ENCODE measurements around the gene ZBP1.

GRCh38 chr20:57586943-57587277, 33.3 kb downstream of the ZBP1 start:
- no peak for TF ChIP-seq CTCF (IDR thresholded peaks at IDR 0.05)
- no peak for TF ChIP-seq POLR2AphosphoS5 (IDR thresholded peaks at IDR 0.05)
- no peak for TF ChIP-seq POLR2A (IDR thresholded peaks at IDR 0.05)

All from upper lobe of left lung (tissue), 4 donors.